Measurements from ENCODE around the gene CELA3A. TPM values are rescaled to one million over a fixed set of nuclear protein-coding genes. Genes with fewer than 3 reads are reported as not detected.

CELA3A gene
- total and polyA plus RNA-seq, 2 of the 13 experiments (the other 11 are each of a cell fraction or from before 2014, with no cell fraction given), result 0.09 TPM; not detected in 1

GRCh38 chr1:21963477-21964217 lies 37.8 kb upstream of the CELA3A start (continued):
- TF ChIP-seq SAP130 (CRISPR knock-in tag; IDR thresholded peaks at IDR 0.05; ENCODE audit: low read depth) (peak; percentile 34; the same call in 1 of the 2 replicates), PAWR (CRISPR knock-in tag; IDR thresholded peaks at IDR 0.05; ENCODE audit: borderline replicate concordance) (no peak), STAG1 (CRISPR knock-in tag; IDR thresholded peaks at IDR 0.05) (peak; percentile 99), CREB1 (IDR thresholded peaks at IDR 0.05) (no peak), CREB1 (CRISPR knock-in tag; IDR thresholded peaks at IDR 0.05) (peak; percentile 40; the same call in 1 of the 2 replicates), IKZF5 (CRISPR knock-in tag; IDR thresholded peaks at IDR 0.05) (peak; percentile 46; the same call in 1 of the 2 replicates)
- TF ChIP-seq, protein P1, sequence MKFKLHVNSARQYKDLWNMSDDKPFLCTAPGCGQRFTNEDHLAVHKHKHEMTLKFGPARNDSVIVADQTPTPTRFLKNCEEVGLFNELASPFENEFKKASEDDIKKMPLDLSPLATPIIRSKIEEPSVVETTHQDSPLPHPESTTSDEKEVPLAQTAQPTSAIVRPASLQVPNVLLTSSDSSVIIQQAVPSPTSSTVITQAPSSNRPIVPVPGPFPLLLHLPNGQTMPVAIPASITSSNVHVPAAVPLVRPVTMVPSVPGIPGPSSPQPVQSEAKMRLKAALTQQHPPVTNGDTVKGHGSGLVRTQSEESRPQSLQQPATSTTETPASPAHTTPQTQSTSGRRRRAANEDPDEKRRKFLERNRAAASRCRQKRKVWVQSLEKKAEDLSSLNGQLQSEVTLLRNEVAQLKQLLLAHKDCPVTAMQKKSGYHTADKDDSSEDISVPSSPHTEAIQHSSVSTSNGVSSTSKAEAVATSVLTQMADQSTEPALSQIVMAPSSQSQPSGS (CRISPR knock-in tag; IDR thresholded peaks at IDR 0.05), result no peak
- TF ChIP-seq, protein P2, sequence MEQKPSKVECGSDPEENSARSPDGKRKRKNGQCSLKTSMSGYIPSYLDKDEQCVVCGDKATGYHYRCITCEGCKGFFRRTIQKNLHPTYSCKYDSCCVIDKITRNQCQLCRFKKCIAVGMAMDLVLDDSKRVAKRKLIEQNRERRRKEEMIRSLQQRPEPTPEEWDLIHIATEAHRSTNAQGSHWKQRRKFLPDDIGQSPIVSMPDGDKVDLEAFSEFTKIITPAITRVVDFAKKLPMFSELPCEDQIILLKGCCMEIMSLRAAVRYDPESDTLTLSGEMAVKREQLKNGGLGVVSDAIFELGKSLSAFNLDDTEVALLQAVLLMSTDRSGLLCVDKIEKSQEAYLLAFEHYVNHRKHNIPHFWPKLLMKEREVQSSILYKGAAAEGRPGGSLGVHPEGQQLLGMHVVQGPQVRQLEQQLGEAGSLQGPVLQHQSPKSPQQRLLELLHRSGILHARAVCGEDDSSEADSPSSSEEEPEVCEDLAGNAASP (CRISPR knock-in tag; IDR thresholded peaks at IDR 0.05; ENCODE audit: borderline replicate concordance), result 0 out of 2 replicates have a peak, but pooled peaks have one; percentile 51
